ENCODE results near the gene BLMH. TPM values are rescaled to one million over a fixed set of nuclear protein-coding genes. Genes with fewer than 3 reads are reported as not detected.

Gene BLMH
- total and polyA plus RNA-seq, 9 of the 15 experiments (the other 6 are each of a cell fraction or from before 2014, with no cell fraction given) = 26.0 to 118 (median 67.3) TPM

DNA sequence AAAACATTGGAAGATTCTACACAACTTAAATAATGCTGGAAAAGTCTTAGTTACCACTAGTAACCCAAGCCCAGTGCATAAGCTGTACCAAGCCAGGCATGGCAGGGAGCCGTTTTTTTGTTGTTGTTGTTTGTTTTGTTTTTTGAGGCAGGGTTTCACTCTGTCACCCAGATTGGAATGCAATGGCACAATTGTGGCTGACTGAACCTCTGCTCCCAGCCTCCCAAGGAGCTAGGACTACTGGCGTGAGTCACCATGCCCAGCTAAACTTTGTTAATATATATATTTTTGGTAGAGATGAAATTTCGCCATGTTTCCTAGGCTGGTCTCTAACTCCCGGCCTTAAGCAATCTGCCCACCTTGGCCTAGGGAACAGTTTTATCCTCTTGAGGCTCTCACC, 42.7 kb upstream of the BLMH start:
- H4K20me1 ChIP-seq (replicated peaks; ENCODE audit: control insufficient read depth, insufficient read depth, low read length) = no peaks in the 10 kb centered on the region
- no peak overlapping the region for H3K4me3 ChIP-seq
- no peak overlapping the region for H2AFZ ChIP-seq (ENCODE audit: low read depth, low read length)
- WGBS (ENCODE audit: insufficient coverage, low coverage, missing lambda C conversion rate) = 52% methylated on average over 4 of the region's 4 CpGs
- no peaks in the 10 kb centered on the region for H3K4me1 ChIP-seq (replicated peaks in 1 of 2; ENCODE audit: control insufficient read depth in 2 of 2, insufficient read depth in 2 of 2, low read length in 2 of 2)
- in situ Hi-C loops (cut with MboI) = loop anchor here (25.0 kb wide), 1 partner anchor 378 kb away; no protein-coding TSS in a partner anchor
- H3K9ac ChIP-seq (ENCODE audit: insufficient read depth in 1 of 2, low read depth in 2 of 2, low read length in 2 of 2) = no peak overlapping the region
- no peaks in the 10 kb centered on the region for H3K36me3 ChIP-seq (ENCODE audit: control insufficient read depth, insufficient read depth, low read length)
- H3K4me2 ChIP-seq (ENCODE audit: insufficient read depth, low read length) = no peak overlapping the region
- no peaks in the 10 kb centered on the region for H3K27me3 ChIP-seq (ENCODE audit: control insufficient read depth in 2 of 2, insufficient read depth in 2 of 2, low read length in 2 of 2)
- ATAC-seq (no peak), FAIRE-seq (no peak), DNase-seq (ENCODE audit: extremely low read depth in 1 of 4, low spot score in 3 of 4) (no peak)
- H3K27ac ChIP-seq (ENCODE audit: extremely low read depth, low read depth, low read length) = no peak overlapping the region
- ChIA-PET CTCF (ENCODE audit: low intra/inter-chr PET ratio) (interaction anchor here (0.5 kb wide), 1 partner anchor 217 kb away, joined by 5 read pairs; no protein-coding TSS in a partner anchor), POLR2A (interaction anchor here (0.6 to 1.1 kb wide), 3 partner anchors 10 to 1193 kb away, joined by 3 to 4 read pairs (median 3); no protein-coding TSS in a partner anchor)
- intact Hi-C loops (cut with micrococcal nuclease) = loop anchor here (10.0 kb wide), 1 partner anchor 60 kb away; no protein-coding TSS in a partner anchor
- no peak for TF ChIP-seq NFATC3 (IDR thresholded peaks at IDR 0.05)
- no peak for TF ChIP-seq SMARCA4 (IDR thresholded peaks at IDR 0.05)
- no peak for TF ChIP-seq ZNF766 (CRISPR knock-in tag; conservative IDR thresholded peaks at IDR 0.05)
- TF ChIP-seq TBP (optimal IDR thresholded peaks at IDR 0.05; ENCODE audit: low read depth, low read length) = no peak
- no peak for TF ChIP-seq L3MBTL2 (IDR thresholded peaks at IDR 0.05)
- no peak for TF ChIP-seq ZNF778 (CRISPR knock-in tag; IDR thresholded peaks at IDR 0.05)
- H3K79me2 ChIP-seq (ENCODE audit: control insufficient read depth, insufficient read depth, low read length) = no peaks in the 10 kb centered on the region
- BruUV-seq (replicated peaks) = no TSS peak
- H3K9me1 ChIP-seq (ENCODE audit: control insufficient read depth, insufficient read depth, low read length) = no peaks in the 10 kb centered on the region
- H3K9me3 ChIP-seq (replicated peaks; ENCODE audit: control insufficient read depth, insufficient read depth, low read depth, low read length) = no peaks in the 10 kb centered on the region

All from K562 (cell line).